Natural killer cell treated with Interleukin-12 subunit alpha and Interleukin-12 subunit beta and Interleukin-15 and Interleukin-18, amount 100 ng/mL, for 72 hours (primary cell): ENCODE results near the gene SLC17A9. TPM values are rescaled to one million over a fixed set of nuclear protein-coding genes. Genes with fewer than 3 reads are reported as not detected.

ENCODE experiments used
- total RNA-seq, 2 donors: library from RNA; stranded (reverse); gene quantifications; one replicate each; pipeline ENCODE4 v1.2.3, GENCODE V29; 2022

The SLC17A9 gene
- total RNA-seq, 2 donors from 2014 or later, result 34.9 to 100 TPM

Other genes starting within 250 kb of the SLC17A9 start
- not detected for gene NTSR1, start 243.9 kb upstream of the SLC17A9 start, total RNA-seq
- gene MRGBP, start 156.2 kb upstream of the SLC17A9 start, total RNA-seq, result 10 to 100 TPM; 14.4 to 19.3 TPM
- 10 to 100 TPM; 75.9 to 88.7 TPM for gene OGFR, start 147.9 kb upstream of the SLC17A9 start, total RNA-seq
- not detected for gene COL9A3, start 135.7 kb upstream of the SLC17A9 start, total RNA-seq
- 1 to 10 TPM; 4.1 to 5.9 TPM for gene TCFL5, start 90.9 kb upstream of the SLC17A9 start, total RNA-seq
- gene DIDO1, start 26.2 kb upstream of the SLC17A9 start, total RNA-seq, result 10 to 100 TPM; 57.6 to 81.1 TPM
- gene GID8, start 14.6 kb upstream of the SLC17A9 start, total RNA-seq, result 10 to 100 TPM; 34.9 to 35.5 TPM
- not detected for gene BHLHE23, start 54.3 kb downstream of the SLC17A9 start, total RNA-seq